GM19463 (cell line): ENCODE measurements around the gene PSMD3.

ENCODE experiments used
- ATAC-seq: cut with Tn5 transposase; IDR thresholded peaks from one replicate; pipeline ENCODE4 v1.9.1; 2021; ENCODE audit warnings: mild to moderate bottlenecking, moderate library complexity; ENCODE audit not compliant: unreplicated experiment

Gene PSMD3

DNA sequence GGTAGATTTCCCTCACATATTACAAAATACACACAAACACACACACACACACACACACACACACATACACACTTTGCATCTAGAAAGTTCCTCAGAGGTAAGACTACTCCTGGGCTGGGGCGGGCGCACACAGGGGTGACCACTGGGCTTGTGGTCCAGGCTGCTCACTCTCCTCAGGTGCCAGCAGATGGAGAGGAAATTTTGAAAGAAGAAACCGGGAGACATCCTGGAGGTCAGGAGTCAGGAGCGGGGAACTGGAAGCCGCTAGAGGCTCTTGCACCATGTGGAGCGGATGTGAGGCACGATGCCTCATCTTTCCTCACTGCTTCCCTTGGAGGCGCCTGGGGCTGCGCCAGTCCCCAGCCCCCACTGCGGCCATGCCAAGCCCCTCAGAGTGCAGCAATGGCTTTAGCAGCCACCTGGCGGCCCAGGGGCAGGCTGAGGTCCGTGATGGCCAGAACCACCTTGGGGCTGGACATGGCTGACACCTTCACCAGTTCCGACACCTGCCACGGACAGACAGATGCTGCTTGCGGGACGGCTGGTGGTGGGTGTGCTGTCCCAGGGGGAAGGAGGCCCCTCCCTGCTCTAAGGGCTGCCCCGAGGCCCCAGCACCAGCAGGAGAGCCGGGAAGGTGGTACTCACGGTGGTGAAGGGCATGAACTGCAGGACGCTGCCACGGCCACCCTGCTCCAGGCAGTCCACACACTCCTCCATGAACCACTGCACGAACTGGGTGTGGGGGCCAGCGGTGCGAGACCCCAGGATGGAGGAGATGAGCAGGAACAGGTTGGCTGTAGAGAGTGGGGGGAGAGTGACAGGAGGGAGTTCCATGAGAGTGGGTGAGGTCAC, 38.8 kb downstream of the PSMD3 start:
- no peak for ATAC-seq

- ATAC-seq: no peak
These were observed 39.5 kb downstream of the PSMD3 start for GRCh38 chr17:40020146-40020545.

DNA sequence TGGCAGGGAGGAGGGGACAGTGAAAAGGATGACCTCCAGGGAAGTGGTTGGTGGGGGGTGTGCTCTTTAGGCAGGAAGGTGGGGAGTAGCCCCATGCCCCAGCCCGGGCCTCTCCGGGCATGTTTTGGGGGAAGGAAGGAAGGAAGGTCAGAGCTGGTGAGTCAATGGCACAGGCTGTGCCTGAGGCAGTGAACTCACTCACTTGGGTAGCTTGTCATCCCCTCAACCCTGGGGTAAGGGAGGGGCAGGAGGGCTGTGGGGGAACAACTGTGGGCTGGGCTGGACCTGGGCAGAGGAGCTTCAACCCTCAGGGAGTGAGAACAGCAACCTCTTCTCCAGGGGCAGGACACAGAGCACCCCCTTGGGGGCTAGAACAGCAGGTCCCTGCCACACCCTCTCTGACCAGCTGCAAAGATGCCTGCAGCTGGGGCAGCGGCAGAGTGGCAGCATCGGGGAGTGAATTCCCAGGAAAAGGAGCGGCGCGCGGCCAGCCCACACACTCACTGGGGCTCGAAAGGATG, 40.9 kb downstream of the PSMD3 start:
- ATAC-seq: no peak

DNA sequence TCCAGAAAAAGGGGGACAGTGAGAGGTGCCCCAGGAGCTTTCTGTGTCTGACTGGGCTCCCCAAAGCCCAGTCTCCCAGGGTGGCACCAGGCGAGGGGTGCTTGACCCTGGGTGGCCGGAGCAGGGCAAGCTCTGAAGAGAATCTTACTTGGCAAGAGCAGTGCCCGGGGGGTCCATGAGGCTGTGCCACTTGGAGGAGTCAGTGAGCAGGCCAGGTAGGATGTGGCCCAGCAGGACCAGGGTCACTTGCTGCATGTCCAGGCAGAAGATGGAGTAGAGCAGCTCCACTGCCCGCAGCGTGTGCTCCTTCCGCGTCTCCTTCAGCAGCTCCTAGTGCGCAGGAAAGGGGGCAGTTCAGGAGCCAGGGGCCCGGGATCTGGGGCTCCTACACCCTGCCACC, 41.9 kb downstream of the PSMD3 start:
- ATAC-seq: no peak

DNA sequence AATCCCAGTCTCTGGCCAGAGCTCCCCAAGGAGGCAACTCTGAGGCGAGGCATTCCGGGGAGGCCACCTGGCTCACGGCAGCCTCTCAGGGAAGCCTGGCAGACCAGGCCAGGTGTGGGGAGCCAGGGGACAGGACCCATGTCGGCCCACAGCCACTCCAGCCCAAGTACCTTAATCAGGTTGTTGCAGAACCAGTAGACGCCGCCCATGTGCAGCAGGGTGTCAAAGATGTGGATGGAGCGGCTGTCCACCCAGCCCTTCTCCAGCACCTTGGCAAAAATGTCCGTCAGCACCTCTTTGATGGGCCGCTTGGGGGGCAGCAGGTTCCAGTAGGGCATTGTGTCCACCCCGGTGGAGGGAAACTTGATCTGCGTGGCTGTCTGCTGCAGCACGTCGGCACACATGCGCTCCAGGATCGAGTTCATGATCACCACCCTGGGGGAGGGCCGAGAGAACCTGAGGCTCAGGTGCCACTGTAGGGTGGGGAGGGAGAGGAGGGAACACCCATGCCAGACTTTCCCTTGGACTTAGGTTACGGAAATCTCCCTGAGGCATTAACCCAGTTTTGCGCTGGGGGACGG, 42.4 kb downstream of the PSMD3 start:
- ATAC-seq: no peak

GRCh38 chr17:40023590-40024292, 43.1 kb downstream of the PSMD3 start:
- no peak for ATAC-seq

DNA sequence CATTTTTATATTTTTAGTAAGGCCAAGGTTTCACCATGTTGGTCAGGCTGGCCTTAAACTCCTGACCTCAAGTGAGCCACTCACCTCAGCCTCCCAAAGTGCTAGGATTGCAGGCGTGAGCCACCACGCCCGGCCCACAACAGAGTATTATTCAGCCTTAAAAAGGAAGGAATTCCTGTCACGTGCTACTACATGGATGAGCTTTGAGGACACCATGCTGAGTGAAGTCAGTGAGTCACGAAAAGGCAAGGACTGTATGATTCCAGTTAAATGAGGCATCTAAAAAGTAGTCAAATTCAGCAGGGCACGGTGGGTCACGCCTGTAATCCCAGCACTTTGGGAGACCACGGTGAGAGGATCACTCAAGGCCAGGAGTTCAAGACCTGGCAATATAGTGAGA, 44.3 kb downstream of the PSMD3 start:
- no peak for ATAC-seq

DNA sequence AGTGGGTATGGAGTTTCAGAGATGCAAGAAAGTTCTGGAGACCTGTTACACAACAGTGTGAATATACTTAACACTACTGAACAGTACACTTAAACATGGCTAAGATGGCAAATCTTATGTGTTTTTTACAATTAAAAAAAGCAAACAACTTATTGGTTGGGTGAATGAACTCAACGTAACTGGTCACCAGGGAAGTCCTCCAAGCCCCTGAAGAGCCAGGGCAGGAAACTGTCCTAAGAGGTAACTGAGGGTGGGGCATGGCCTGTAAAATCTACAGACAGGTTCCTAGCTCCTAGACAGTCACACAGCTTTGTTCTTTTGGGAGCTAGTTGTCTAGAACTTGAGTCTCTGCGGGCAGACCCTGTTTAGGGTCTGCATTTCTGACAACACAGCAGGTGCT, 45.0 kb downstream of the PSMD3 start:
- no peak for ATAC-seq

DNA sequence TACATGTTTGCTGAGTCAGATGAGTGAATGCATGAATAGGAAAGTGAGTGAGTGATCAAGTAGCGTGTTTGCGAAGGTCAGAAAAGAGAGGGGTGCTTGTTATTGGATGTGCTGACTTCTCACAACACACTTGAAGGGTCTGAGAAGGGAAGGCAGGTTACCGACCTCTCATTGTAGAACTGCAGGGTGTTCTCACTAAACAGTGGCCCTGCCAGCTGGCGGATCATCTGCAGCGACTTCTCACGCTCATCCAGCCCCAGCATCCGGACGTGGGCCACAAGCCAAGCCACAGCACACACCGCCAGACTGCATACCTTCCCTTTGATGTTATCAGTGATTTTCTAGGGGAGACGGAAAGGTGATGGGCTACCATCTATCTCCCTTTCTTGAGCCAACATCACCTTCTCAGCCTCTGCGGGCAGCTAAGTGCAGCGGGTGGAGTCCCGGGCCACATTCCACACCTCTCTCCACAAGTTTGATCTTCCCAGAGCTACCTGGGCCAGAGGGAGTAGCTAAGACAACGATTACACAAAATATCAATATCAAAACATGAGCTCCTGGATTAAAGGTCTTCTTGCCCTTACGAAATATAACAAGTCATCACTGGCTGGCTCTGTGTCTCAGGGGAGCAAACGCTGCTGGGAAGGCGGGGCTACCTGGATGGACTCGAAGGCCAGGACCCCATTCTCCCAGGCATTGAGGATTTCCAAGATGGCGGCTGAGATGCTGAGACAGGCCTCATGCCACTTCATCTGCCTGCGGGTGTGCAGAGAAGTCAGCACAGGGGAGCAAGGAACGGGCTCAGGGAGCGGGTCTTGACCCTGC, 45.6 kb downstream of the PSMD3 start:
- no peak for ATAC-seq

GRCh38 chr17:40026816-40027613, 46.4 kb downstream of the PSMD3 start:
- ATAC-seq: no peak

- no peak for ATAC-seq
These were observed 47.0 kb downstream of the PSMD3 start for GRCh38 chr17:40027614-40028012.

- ATAC-seq: no peak
These were observed 48.0 kb downstream of the PSMD3 start for GRCh38 chr17:40028595-40028994.

- ATAC-seq: no peak
These were observed 51.1 kb downstream of the PSMD3 start for GRCh38 chr17:40031706-40032105.

- no peak for ATAC-seq
These were observed 52.0 kb downstream of the PSMD3 start for GRCh38 chr17:40032322-40033320.

DNA sequence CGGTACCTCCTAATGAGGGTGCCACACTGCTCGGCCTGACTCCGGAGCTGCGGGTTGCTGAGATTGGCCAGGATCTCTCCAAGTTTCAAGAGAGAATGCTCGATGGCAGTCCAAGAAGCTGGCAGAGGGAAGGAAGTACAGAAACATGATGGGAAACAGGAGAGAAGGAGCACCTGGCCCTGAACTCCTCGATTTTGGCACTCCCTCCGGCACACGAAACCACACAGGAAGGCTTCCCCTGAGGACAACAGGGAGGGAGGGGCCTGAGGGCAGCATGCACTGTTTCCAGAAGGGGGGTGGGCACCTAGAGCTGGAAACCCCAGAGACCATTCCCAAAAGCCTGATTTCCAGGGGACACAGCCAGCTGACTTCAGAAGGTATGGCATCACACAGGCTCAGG, 52.7 kb downstream of the PSMD3 start:
- no peak for ATAC-seq

DNA sequence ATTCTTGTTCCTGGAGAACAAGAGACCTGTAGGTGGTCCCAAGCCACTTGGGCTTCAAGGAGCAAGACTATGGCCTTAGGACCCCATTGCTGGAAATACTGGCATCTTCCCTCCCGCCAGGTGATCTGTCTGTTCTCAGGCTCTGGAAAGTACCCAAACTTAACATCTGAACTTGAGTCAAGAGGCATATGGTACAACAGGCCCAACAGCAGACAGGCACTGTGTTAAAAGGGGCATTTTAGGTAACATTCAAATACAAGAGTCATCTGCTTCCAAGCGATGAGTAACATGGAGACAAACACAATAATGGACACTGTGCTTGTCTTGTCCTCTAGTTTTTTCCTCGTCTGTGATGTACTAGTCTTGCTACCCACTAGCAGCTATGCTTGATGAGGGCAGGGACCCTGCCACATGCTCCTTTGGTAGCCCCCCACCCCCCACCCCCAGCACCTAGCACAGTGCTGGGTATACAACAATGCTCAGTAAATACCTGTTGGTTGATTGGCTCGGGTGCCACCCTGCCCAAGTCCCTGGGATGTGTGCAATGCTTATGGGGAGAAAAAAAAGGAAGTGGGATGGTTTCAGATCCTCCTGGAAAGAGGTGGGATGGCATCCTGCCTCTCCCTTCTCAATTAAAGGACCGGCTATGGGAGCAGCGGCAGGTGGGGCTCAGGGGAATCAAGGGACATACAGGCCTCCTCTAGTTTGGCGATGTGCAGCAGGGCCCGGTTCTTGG, 54.0 kb downstream of the PSMD3 start:
- no peak for ATAC-seq

DNA sequence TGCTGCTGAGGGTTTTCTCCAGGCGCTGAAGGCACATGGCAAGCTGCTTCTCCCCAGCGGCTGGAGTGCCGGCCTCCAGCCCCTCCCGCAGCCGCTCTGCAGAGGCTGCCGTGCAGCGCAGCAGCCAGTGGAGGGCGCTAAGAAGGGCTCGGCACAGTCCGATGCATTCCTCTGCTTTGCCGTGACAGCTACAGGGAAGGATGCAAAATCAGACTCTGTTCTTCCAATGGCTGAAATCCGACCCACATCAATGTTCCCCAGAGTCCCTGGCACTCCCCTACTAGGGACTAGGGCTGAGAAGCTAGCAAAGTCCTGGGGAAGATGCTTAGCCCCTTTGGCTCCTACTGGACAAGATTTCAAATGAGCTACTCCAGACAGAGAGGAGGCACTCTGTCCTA, 54.6 kb downstream of the PSMD3 start:
- no peak for ATAC-seq

DNA sequence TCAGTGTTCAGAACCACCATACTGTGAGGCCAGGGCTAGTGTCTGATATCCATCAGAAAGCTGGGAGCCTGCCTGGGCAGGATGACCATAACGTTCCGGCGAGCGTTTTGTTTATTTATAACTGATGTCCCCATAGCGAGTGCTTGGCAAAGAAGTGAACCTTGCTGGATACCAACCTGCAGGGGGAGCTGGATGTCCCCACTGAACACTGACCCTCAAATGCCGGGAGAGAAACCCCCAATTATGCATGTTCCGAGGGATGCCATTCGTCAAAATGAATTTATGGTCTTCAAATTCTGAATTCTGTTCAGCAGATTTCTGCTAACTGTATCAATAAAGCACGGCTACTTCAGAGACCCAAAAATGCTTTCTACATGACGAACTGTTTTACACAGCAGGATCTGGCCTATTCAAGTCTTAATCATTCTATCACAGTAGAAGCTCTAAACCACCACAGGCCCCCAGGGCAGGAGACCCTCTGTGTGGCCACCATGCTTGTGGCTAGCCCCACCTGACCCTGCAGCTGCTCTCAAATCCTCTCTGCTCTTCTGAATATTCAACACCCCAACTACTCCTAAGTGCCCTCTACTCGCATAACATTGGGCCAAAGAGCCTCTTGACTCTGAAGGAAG, 58.4 kb downstream of the PSMD3 start:
- ATAC-seq: no peak
